H1 (cell line): Measurements from ENCODE around the gene STEAP2. TPM values are rescaled to one million over a fixed set of nuclear protein-coding genes. Genes with fewer than 3 reads are reported as not detected.

ENCODE experiments used
- CTCF ChIA-PET: fragments of 300-600 bp; sonication (Branson Sonifier 250); formaldehyde crosslinking; loops from one replicate; lab custom pipeline; 2021; ENCODE audit not compliant: partially characterized antibody; lab: Charles Lee
- POLR2A ChIA-PET: fragments of 300-600 bp; sonication (Branson Sonifier 250); formaldehyde crosslinking; loops from one replicate; lab custom pipeline; 2021; ENCODE audit warnings: inconsistent platforms; ENCODE audit not compliant: partially characterized antibody; lab: Charles Lee
- DNase-seq, 2 experiments: peaks; one replicate each; pipeline versions ENCODE4 v3.0.0 to v3.0.0-alpha.2; 2010 to 2022; ENCODE audit warnings: low spot score in 2 of 2, low read depth in 1 of 2, mixed read lengths in 1 of 2
- FAIRE-seq: peaks from 2 replicates; lab custom pipeline; 2011; peaks lifted over from hg19 to GRCh38; lab: Jason Lieb, UNC
- H2AFZ ChIP-seq: 2 replicates; pipeline ENCODE4 v1.8.1; 2012; ENCODE audit warnings: low read length, inconsistent platforms
- H2AK5ac ChIP-seq: 2 replicates; pipeline ENCODE4 v1.6.1; 2013; ENCODE audit warnings: low read depth, low read length
- H2BK120ac ChIP-seq: replicated peaks from 2 replicates; pipeline ENCODE3; 2013; ENCODE audit warnings: low read depth, low read length, inconsistent platforms
- H2BK12ac ChIP-seq: 2 replicates; pipeline ENCODE4 v1.6.1; 2013; ENCODE audit warnings: low read depth, low read length
- H2BK15ac ChIP-seq: 2 replicates; pipeline ENCODE4 v1.6.1; 2013; ENCODE audit warnings: low read length
- H2BK20ac ChIP-seq: 2 replicates; pipeline ENCODE4 v1.6.1; 2013; ENCODE audit warnings: low read length
- H2BK5ac ChIP-seq: 2 replicates; pipeline ENCODE4 v1.6.1; 2013; ENCODE audit warnings: low read depth, low read length
- H3K14ac ChIP-seq: 2 replicates; pipeline ENCODE4 v1.6.1; 2013; ENCODE audit warnings: inconsistent platforms; ENCODE audit not compliant: insufficient read length
- H3K18ac ChIP-seq: 2 replicates; pipeline ENCODE4 v1.6.1; 2013; ENCODE audit warnings: low read length; ENCODE audit errors: extremely low read depth
- H3K23ac ChIP-seq: 2 replicates; pipeline ENCODE4 v1.6.1; 2013; ENCODE audit warnings: inconsistent platforms; ENCODE audit not compliant: insufficient read length
- H3K23me2 ChIP-seq: 2 replicates; pipeline ENCODE4 v1.6.1; 2013; ENCODE audit warnings: low read depth, low read length
- H3K27ac ChIP-seq: 2 replicates; pipeline ENCODE4 v1.6.1; 2011; ENCODE audit warnings: low read depth, low read length, inconsistent platforms
- H3K27me3 ChIP-seq, 4 experiments: replicated peaks in 1 of 4; 1 replicate in 1 of 4; 2 replicates in 3 of 4; pipeline versions ENCODE4 v1.6.1 to v1.8.1; 2011 to 2013; ENCODE audit warnings: low read length in 3 of 4, mild to moderate bottlenecking in 3 of 4, inconsistent platforms in 2 of 4, mixed read lengths in 2 of 4, moderate library complexity in 1 of 4; ENCODE audit not compliant: control insufficient read depth in 3 of 4, insufficient read depth in 3 of 4; ENCODE audit errors: extremely low read depth in 1 of 4
- H3K36me3 ChIP-seq, 4 experiments: 2 replicates each; pipeline versions ENCODE4 v1.6.1 to v1.8.1; 2011 to 2013; ENCODE audit warnings: mild to moderate bottlenecking in 4 of 4, low read length in 3 of 4, moderate library complexity in 2 of 4, control low read depth in 1 of 4, inconsistent platforms in 1 of 4; ENCODE audit not compliant: insufficient read depth in 4 of 4, control insufficient read depth in 2 of 4
- H3K4ac ChIP-seq: replicated peaks from 2 replicates; pipeline ENCODE3; 2013; ENCODE audit warnings: low read length, low read depth, mixed read lengths, inconsistent platforms; ENCODE audit not compliant: insufficient read length
- H3K4me1 ChIP-seq, 4 experiments: replicated peaks in 1 of 4; 1 replicate in 1 of 4; 2 replicates in 3 of 4; pipeline versions ENCODE4 v1.6.1 to v1.8.1; 2011 to 2013; ENCODE audit warnings: low read length in 3 of 4, inconsistent platforms in 2 of 4, mixed read lengths in 1 of 4; ENCODE audit not compliant: insufficient read depth in 4 of 4, control insufficient read depth in 3 of 4
- H3K4me2 ChIP-seq, 2 experiments: 2 replicates each; pipeline versions ENCODE4 v1.6.1 to v1.8.1; 2011 to 2013; ENCODE audit warnings: low read depth in 2 of 2, low read length in 2 of 2, control low read depth in 1 of 2, inconsistent platforms in 1 of 2, mild to moderate bottlenecking in 1 of 2; ENCODE audit not compliant: insufficient read depth in 1 of 2
- H3K4me3 ChIP-seq, 4 experiments: fragments of 200-600, 300-600 bp in 1 of 4; sonication (generic), shearing (Covaris generic), sonication (Bioruptor Twin) in 1 of 4; 2 replicates each; pipeline versions ENCODE4 v1.5.1 to v1.8.1; 2011 to 2016; ENCODE audit warnings: low read length in 4 of 4, low read depth in 3 of 4, control low read depth in 2 of 4, inconsistent platforms in 2 of 4, mild to moderate bottlenecking in 2 of 4, mixed read lengths in 1 of 4, moderate library complexity in 1 of 4; ENCODE audit not compliant: insufficient read depth in 2 of 4; ENCODE audit errors: extremely low read depth in 1 of 4
- H3K56ac ChIP-seq: replicated peaks from 2 replicates; pipeline ENCODE3; 2013; ENCODE audit warnings: low read depth, mild to moderate bottlenecking, mixed read lengths, low read length, inconsistent platforms; ENCODE audit not compliant: insufficient read length
- H3K79me1 ChIP-seq: 2 replicates; pipeline ENCODE4 v1.6.1; 2013; ENCODE audit warnings: low read depth, low read length, control low read depth
- H3K79me2 ChIP-seq, 2 experiments: 2 replicates each; pipeline versions ENCODE4 v1.6.1 to v1.8.1; 2012 to 2013; ENCODE audit warnings: low read length in 2 of 2, mild to moderate bottlenecking in 2 of 2, inconsistent platforms in 1 of 2; ENCODE audit not compliant: insufficient read depth in 2 of 2, control insufficient read depth in 1 of 2
- H3K9ac ChIP-seq, 4 experiments: replicated peaks in 1 of 4; 1 replicate in 1 of 4; 2 replicates in 3 of 4; pipeline versions ENCODE4 v1.6.1 to v1.8.1; 2011 to 2013; ENCODE audit warnings: low read depth in 3 of 4, low read length in 3 of 4, control low read depth in 2 of 4, mild to moderate bottlenecking in 2 of 4, moderate library complexity in 2 of 4, inconsistent platforms in 1 of 4; ENCODE audit errors: extremely low read depth in 1 of 4
- H3K9me3 ChIP-seq, 2 experiments: 2 replicates each; pipeline versions ENCODE4 v1.6.1 to v1.8.1; 2012 to 2013; ENCODE audit warnings: mild to moderate bottlenecking in 2 of 2, moderate library complexity in 2 of 2, control low read depth in 1 of 2, inconsistent platforms in 1 of 2, low read depth in 1 of 2, low read length in 1 of 2, mixed read lengths in 1 of 2; ENCODE audit not compliant: insufficient read depth in 2 of 2
- H4K20me1 ChIP-seq, 2 experiments: replicated peaks in 1 of 2; 2 replicates each; pipeline versions ENCODE3 to v1.8.1; 2011 to 2013; ENCODE audit warnings: inconsistent platforms in 2 of 2, low read length in 2 of 2, mild to moderate bottlenecking in 1 of 2; ENCODE audit not compliant: insufficient read depth in 2 of 2, control insufficient read depth in 1 of 2
- H4K5ac ChIP-seq: 2 replicates; pipeline ENCODE4 v1.6.1; 2013; ENCODE audit warnings: low read length, low read depth, mixed read lengths, inconsistent platforms; ENCODE audit not compliant: insufficient read length
- H4K8ac ChIP-seq: 2 replicates; pipeline ENCODE4 v1.8.0; 2013; ENCODE audit warnings: mild to moderate bottlenecking, moderate library complexity, low read length, inconsistent platforms; ENCODE audit not compliant: insufficient read depth; ENCODE audit errors: extremely low read depth
- H4K91ac ChIP-seq: replicated peaks from 2 replicates; pipeline ENCODE3; 2013; ENCODE audit warnings: low read length, mixed read lengths, inconsistent platforms; ENCODE audit not compliant: insufficient read length
- CTBP2 ChIP-seq: IDR thresholded peaks from 2 replicates; pipeline ENCODE4 v1.7.0; 2011; ENCODE audit warnings: borderline replicate concordance, mild to moderate bottlenecking, moderate library complexity, mixed read lengths, low read length; ENCODE audit not compliant: insufficient read depth, insufficient read length
- WGBS, 2 experiments: shearing (Covaris generic) in 1 of 2; methylation state at CpG; one replicate each; pipeline versions ENCODE4 v1.1.6 to v1.1.7; 2013 to 2015; ENCODE audit warnings: low lambda C conversion rate in 2 of 2, mixed read lengths in 2 of 2, inconsistent platforms in 1 of 2, low coverage in 1 of 2, missing lambda C conversion rate in 1 of 2; ENCODE audit not compliant: insufficient replicate concordance in 2 of 2, insufficient coverage in 1 of 2, insufficient read length in 1 of 2; ENCODE audit errors: extremely low coverage in 1 of 2, missing lambda C conversion rate in 1 of 2; 5-methylcytosine and 5-hydroxymethylcytosine counted together
- polyA plus RNA-seq, 7 experiments: library from polyadenylated mRNA; depleted of rRNA in 3 of 7; stranded (reverse) in 5 of 7; unstranded in 2 of 7; fragments of >200 nt in 5 of 7; fragments of 200-250 nt in 2 of 7; gene quantifications; 1 replicate in 5 of 7; 2 replicates in 1 of 7; 4 replicates in 1 of 7; pipeline versions ENCODE4 v1.2.1 to v1.2.3, GENCODE V29; 2011 to 2013; ENCODE audit warnings: missing spikeins in 2 of 7, mixed read lengths in 2 of 7
- total RNA-seq: library from RNA; stranded (reverse); fragmentation: NEBNext Ultra II Directional; extraction: Animal tissue kit (Norgen Biotek cat#: 25700); gene quantifications from 2 replicates; pipeline ENCODE4 v1.2.1, GENCODE V29; 2021

STEAP2 gene
- total and polyA plus RNA-seq, 2 of the 8 experiments (the other 6 are each of a cell fraction or from before 2014, with no cell fraction given): 13.4 to 18.4 TPM

DNA sequence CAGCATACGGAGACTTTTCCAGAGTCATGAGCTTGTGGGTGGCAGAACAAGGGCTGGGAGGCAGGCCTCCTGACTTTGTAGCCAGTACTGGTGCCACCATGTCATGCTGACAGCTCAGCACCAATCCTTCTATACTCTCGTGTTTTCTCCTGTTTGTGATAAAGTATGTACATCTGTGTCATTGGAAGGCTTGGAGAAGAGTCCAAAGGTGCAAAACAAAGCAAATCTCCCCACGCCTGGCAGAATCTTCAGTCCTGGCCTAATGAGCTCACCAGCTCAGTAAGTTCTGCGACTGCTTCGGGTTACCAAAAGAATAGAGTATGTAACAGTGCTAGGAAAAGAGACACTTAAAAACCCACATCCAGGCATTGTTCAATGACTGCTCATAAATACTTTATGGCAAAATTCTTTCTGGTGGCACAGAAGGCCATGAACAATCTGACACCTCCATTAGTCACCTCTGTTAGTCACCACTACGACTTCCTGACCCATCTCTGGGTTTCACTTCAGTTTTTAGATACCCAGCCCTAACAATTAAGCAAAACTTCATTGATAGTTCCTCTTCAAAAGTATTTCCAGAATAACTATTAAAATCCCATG lies 32.8 kb upstream of the STEAP2 start:
- H2BK15ac ChIP-seq: no peak overlapping the region
- no peak overlapping the region for H2BK20ac ChIP-seq
- H3K27me3 ChIP-seq: no peaks in the 10 kb centered on the region
- H3K23ac ChIP-seq: no peak overlapping the region
- no peak overlapping the region for H4K91ac ChIP-seq
- no peak overlapping the region for H3K56ac ChIP-seq
- H3K4me1 ChIP-seq: peaks cover 0 to 3% (median 0%) of the 10 kb centered on the region in 4 experiments; a peak in 2 of 7 replicates
- no peak overlapping the region for H3K14ac ChIP-seq
- no peak overlapping the region for H2AK5ac ChIP-seq
- no peak overlapping the region for H3K9ac ChIP-seq
- no peaks in the 10 kb centered on the region for H3K79me2 ChIP-seq
- no peak overlapping the region for H3K4me3 ChIP-seq
- H2AFZ ChIP-seq: no peak overlapping the region
- no peaks in the 10 kb centered on the region for H3K23me2 ChIP-seq
- no peak overlapping the region for H4K8ac ChIP-seq
- H3K27ac ChIP-seq: no peak overlapping the region
- no peak overlapping the region for H2BK120ac ChIP-seq
- WGBS, 2 experiments: 94% methylated on average over 6 of the region's 6 CpGs; no CpG with 5 or more reads in 1 of the 2 experiments
- H3K79me1 ChIP-seq: no peaks in the 10 kb centered on the region
- H3K18ac ChIP-seq: no peak overlapping the region
- H3K4ac ChIP-seq: no peak overlapping the region
- no peak overlapping the region for H4K5ac ChIP-seq
- FAIRE-seq: no peak
- no peaks in the 10 kb centered on the region for H3K36me3 ChIP-seq
- POLR2A ChIA-PET: interaction anchor here (1.4 kb wide), 1 partner anchor 9 kb away, joined by 3 read pairs; no protein-coding TSS in a partner anchor
- H2BK5ac ChIP-seq: no peak overlapping the region
- H4K20me1 ChIP-seq: no peaks in the 10 kb centered on the region
- H3K4me2 ChIP-seq: no peak overlapping the region
- H2BK12ac ChIP-seq: no peak overlapping the region
- no peak for DNase-seq
- peaks cover 9 to 11% of the 10 kb centered on the region in 2 experiments; a peak in 3 of 4 replicates for H3K9me3 ChIP-seq
- CTCF ChIA-PET: interaction anchor here (1.1 to 1.3 kb wide), 4 partner anchors 10 to 249 kb away, joined by 3 to 4 read pairs (median 4); no protein-coding TSS in a partner anchor
- TF ChIP-seq CTBP2: no peak
